Thoracic aorta (tissue), 2 donors: ENCODE measurements around the gene SLC45A2. TPM values are rescaled to one million over a fixed set of nuclear protein-coding genes. Genes with fewer than 3 reads are reported as not detected.

Source experiments
- ATAC-seq: fragments of 150-250 bp; one replicate; pipeline ENCODE4 v1.8.0; 2017; ENCODE audit warnings: low read depth; ENCODE audit not compliant: insufficient number of reproducible peaks, low FRiP score
- DNase-seq: peaks from one replicate; pipeline ENCODE4 v3.0.0-alpha.2; 2020; ENCODE audit warnings: low spot score
- H3K27ac ChIP-seq, 2 donors: fragments of 200-600 bp; sonication (generic); 1 replicate in 1 of 2; 2 replicates in 1 of 2; pipeline ENCODE4 v1.5.1; 2016; ENCODE audit warnings: mild to moderate bottlenecking in 2 of 2, moderate library complexity in 2 of 2
- H3K27me3 ChIP-seq: fragments of 200-600 bp; sonication (generic); replicated peaks from 2 replicates; pipeline ENCODE4 v1.6.0; 2016; ENCODE audit warnings: mild to moderate bottlenecking; ENCODE audit not compliant: insufficient read depth
- H3K36me3 ChIP-seq: fragments of 200-600 bp; sonication (generic); one replicate; pipeline ENCODE4 v1.5.1; 2016
- H3K4me1 ChIP-seq, 2 donors: fragments of 200-600 bp; sonication (generic); 1 replicate in 1 of 2; 2 replicates in 1 of 2; pipeline versions ENCODE4 v1.5.1 to v1.6.0; 2016; ENCODE audit warnings: low read depth in 2 of 2, mild to moderate bottlenecking in 1 of 2; ENCODE audit not compliant: control insufficient read depth in 1 of 2
- H3K4me3 ChIP-seq: fragments of 200-600 bp; sonication (generic); 2 replicates; pipeline ENCODE4 v1.5.1; 2016; ENCODE audit warnings: mild to moderate bottlenecking
- H3K9me3 ChIP-seq: fragments of 200-600 bp; sonication (generic); 2 replicates; pipeline ENCODE4 v1.5.1; 2016
- total RNA-seq, 2 donors: library from RNA; depleted of rRNA; stranded (reverse); fragments of >200 nt; gene quantifications; one replicate each; pipeline versions ENCODE4 v1.1.0 to v1.2.3, GENCODE V29; 2016
- TF ChIP-seq, protein P1 (sequence below): fragments of 200-600 bp; sonication (generic); IDR thresholded peaks from one replicate; pipeline ENCODE4 v1.5.1; 2019; ENCODE audit warnings: antibody characterized with exemption

The SLC45A2 gene
- total RNA-seq, 2 donors from 2014 or later, result not detected

DNA sequence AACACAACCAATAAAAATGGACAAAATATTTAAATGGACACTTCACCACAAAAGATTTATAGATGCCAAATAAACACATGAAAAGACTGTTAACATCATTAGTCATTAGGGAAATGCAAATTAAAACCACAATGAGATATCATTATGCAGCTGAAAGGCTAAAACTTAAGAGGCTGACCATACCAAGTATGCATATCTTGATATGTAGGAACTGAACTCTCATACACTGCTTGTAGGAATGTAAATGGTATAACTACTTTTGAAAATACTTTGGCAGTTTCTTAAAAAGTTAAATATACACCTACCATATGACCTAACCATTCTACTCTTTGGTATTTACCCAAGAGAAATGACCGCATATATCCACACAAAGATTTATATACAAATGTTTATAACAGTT is 79.1 kb downstream of the SLC45A2 start:
- H3K27me3 ChIP-seq, result no peaks in the 10 kb centered on the region
- no peak for DNase-seq
- no peak for ATAC-seq
- TF ChIP-seq, protein P1, sequence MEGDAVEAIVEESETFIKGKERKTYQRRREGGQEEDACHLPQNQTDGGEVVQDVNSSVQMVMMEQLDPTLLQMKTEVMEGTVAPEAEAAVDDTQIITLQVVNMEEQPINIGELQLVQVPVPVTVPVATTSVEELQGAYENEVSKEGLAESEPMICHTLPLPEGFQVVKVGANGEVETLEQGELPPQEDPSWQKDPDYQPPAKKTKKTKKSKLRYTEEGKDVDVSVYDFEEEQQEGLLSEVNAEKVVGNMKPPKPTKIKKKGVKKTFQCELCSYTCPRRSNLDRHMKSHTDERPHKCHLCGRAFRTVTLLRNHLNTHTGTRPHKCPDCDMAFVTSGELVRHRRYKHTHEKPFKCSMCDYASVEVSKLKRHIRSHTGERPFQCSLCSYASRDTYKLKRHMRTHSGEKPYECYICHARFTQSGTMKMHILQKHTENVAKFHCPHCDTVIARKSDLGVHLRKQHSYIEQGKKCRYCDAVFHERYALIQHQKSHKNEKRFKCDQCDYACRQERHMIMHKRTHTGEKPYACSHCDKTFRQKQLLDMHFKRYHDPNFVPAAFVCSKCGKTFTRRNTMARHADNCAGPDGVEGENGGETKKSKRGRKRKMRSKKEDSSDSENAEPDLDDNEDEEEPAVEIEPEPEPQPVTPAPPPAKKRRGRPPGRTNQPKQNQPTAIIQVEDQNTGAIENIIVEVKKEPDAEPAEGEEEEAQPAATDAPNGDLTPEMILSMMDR, result no peak
- no peaks in the 10 kb centered on the region for H3K4me1 ChIP-seq
- H3K4me3 ChIP-seq, result no peak overlapping the region
- peaks cover 10% of the 10 kb centered on the region for H3K9me3 ChIP-seq
- H3K27ac ChIP-seq, result no peak overlapping the region
- no peaks in the 10 kb centered on the region for H3K36me3 ChIP-seq

- DNase-seq, result no peak
- Histone ChIP-seq H3K27ac (no peak overlapping the region), H3K9me3 (peaks cover 10% of the 10 kb centered on the region)
Measured at GRCh38 chr5:33903118-33903517, 81.4 kb downstream of the SLC45A2 start.

GRCh38 chr5:33901156-33901555 is 83.3 kb downstream of the SLC45A2 start:
- no peak for ATAC-seq
- TF ChIP-seq, protein P1, result no peak
- H3K27ac ChIP-seq, result no peak overlapping the region
- H3K36me3 ChIP-seq, result no peaks in the 10 kb centered on the region
- no peak overlapping the region for H3K4me3 ChIP-seq
- no peaks in the 10 kb centered on the region for H3K27me3 ChIP-seq
- H3K9me3 ChIP-seq, result peaks cover 5% of the 10 kb centered on the region
- H3K4me1 ChIP-seq, result no peaks in the 10 kb centered on the region
- no peak for DNase-seq

More at GRCh38 chr5:33903118-33903517, 81.4 kb downstream of the SLC45A2 start:
- ATAC-seq, result no peak
- no peaks in the 10 kb centered on the region for H3K4me1 ChIP-seq
- H3K27me3 ChIP-seq, result no peaks in the 10 kb centered on the region
- no peak overlapping the region for H3K4me3 ChIP-seq
- no peaks in the 10 kb centered on the region for H3K36me3 ChIP-seq
- TF ChIP-seq, protein P1, result no peak

Other genes starting within 250 kb of the SLC45A2 start
- gene ADAMTS12, start 92.7 kb downstream of the SLC45A2 start, total RNA-seq, result 1 to 10 TPM; 7.3 to 8.0 TPM
- gene RXFP3, start 48.3 kb downstream of the SLC45A2 start, total RNA-seq, result not detected
- 1 to 10 TPM; 7.3 to 8.4 TPM for gene AMACR, start 23.4 kb upstream of the SLC45A2 start, total RNA-seq
- gene C1QTNF3, start 58.5 kb upstream of the SLC45A2 start, total RNA-seq, result 10 to 100 TPM in 1 of 2 donors, 1 to 10 TPM in 1; 4.3 to 11.6 TPM